GM12892 (cell line): ENCODE results near the gene DUSP15.
"Not testable (repeated sequence)": the region's sequence is repeated elsewhere in the genome, so short reads cannot be mapped to it uniquely, and the experiment has no call there.

Source experiments
- DNase-seq: peaks from one replicate; pipeline ENCODE4 v3.0.0; 2011; ENCODE audit not compliant: insufficient read length
- FAIRE-seq: peaks from 2 replicates; lab custom pipeline; 2011; peaks lifted over from hg19 to GRCh38; lab: Jason Lieb, UNC
- POLR2A ChIP-seq: IDR thresholded peaks from 2 replicates; pipeline ENCODE4 v1.6.1; 2011; ENCODE audit warnings: low read depth, low read length, control low read depth
- POLR2AphosphoS5 ChIP-seq: IDR thresholded peaks from 2 replicates; pipeline ENCODE4 v1.6.1; 2011; ENCODE audit warnings: low read depth, low read length, control low read depth
- TAF1 ChIP-seq: IDR thresholded peaks from 2 replicates; pipeline ENCODE4 v1.6.1; 2011; ENCODE audit warnings: low read depth, mild to moderate bottlenecking, control low read depth, low read length, borderline replicate concordance

The DUSP15 gene

GRCh38 chr20:31831771-31832306 is 38.5 kb downstream of the DUSP15 start:
- FAIRE-seq (no peak), DNase-seq (no peak)
- TF ChIP-seq POLR2A (no peak), POLR2AphosphoS5 (no peak), TAF1 (no peak)

- DNase-seq (no peak), FAIRE-seq (no peak)
- TF ChIP-seq TAF1 (no peak), POLR2AphosphoS5 (no peak), POLR2A (no peak)
These were observed 39.1 kb downstream of the DUSP15 start for GRCh38 chr20:31831211-31831610.

GRCh38 chr20:31830406-31830981 is 39.8 kb downstream of the DUSP15 start:
- FAIRE-seq (no peak), DNase-seq (no peak)
- TF ChIP-seq TAF1 (no peak), POLR2A (no peak), POLR2AphosphoS5 (no peak)

- no peak for FAIRE-seq
- TF ChIP-seq POLR2A (no peak), POLR2AphosphoS5 (no peak), TAF1 (no peak)
- DNase-seq = no peak
These were observed 40.6 kb downstream of the DUSP15 start for GRCh38 chr20:31829731-31830130.

GRCh38 chr20:31828016-31828415 is 42.3 kb downstream of the DUSP15 start:
- not testable (repeated sequence) for DNase-seq, FAIRE-seq

- DNase-seq (no peak), FAIRE-seq (no peak)
- no peak for TF ChIP-seq POLR2AphosphoS5
These were observed 43.3 kb downstream of the DUSP15 start for GRCh38 chr20:31827059-31827458.

- TF ChIP-seq TAF1 (no peak), POLR2A (no peak), POLR2AphosphoS5 (no peak)
- DNase-seq = no peak
These were observed 44.3 kb downstream of the DUSP15 start for GRCh38 chr20:31826074-31826473.

GRCh38 chr20:31824554-31825313 is 45.6 kb downstream of the DUSP15 start:
- no peak for FAIRE-seq
- no peak for DNase-seq
- TF ChIP-seq POLR2A (no peak), POLR2AphosphoS5 (no peak), TAF1 (no peak)

More at GRCh38 chr20:31826074-31826473, 44.3 kb downstream of the DUSP15 start:
- no peak for FAIRE-seq

GRCh38 chr20:31824125-31824485 is 46.2 kb downstream of the DUSP15 start:
- TF ChIP-seq POLR2AphosphoS5 = no peak
- no peak for TF ChIP-seq POLR2A
- no peak for TF ChIP-seq TAF1
- no peak for FAIRE-seq
- no peak for DNase-seq

GRCh38 chr20:31823360-31824124 is 46.8 kb downstream of the DUSP15 start:
- FAIRE-seq (no peak), DNase-seq (no peak)
- TF ChIP-seq POLR2A (no peak), TAF1 (no peak), POLR2AphosphoS5 (no peak)

- FAIRE-seq (no peak), DNase-seq (peak; percentile 88)
- TF ChIP-seq TAF1 (no peak), POLR2AphosphoS5 (no peak), POLR2A (no peak)
These were observed 47.7 kb downstream of the DUSP15 start for GRCh38 chr20:31822421-31823330.
